GM23248 (cell line): ENCODE data around the gene FAM131C. TPM values are rescaled to one million over a fixed set of nuclear protein-coding genes. Genes with fewer than 3 reads are reported as not detected.

Source experiments
- DNase-seq: peaks from one replicate; pipeline ENCODE4 v3.0.0-alpha.2; 2015
- H2AFZ ChIP-seq: fragments of 200-600 bp; sonication (generic); 2 replicates; pipeline ENCODE4 v1.6.1; 2016; ENCODE audit warnings: antibody characterized with exemption
- H3F3A ChIP-seq: fragments of 200-600 bp; sonication (generic); 2 replicates; pipeline ENCODE4 v1.6.1; 2016; ENCODE audit warnings: mild to moderate bottlenecking, antibody characterized with exemption, mixed run types; ENCODE audit not compliant: insufficient read depth
- H3K27ac ChIP-seq: fragments of 200-600 bp; sonication (generic); 2 replicates; pipeline ENCODE4 v1.5.1; 2016; ENCODE audit warnings: mild to moderate bottlenecking
- H3K27me3 ChIP-seq: fragments of 200-600 bp; sonication (generic); replicated peaks from 2 replicates; pipeline ENCODE4 v1.6.1; 2016; ENCODE audit warnings: mild to moderate bottlenecking; ENCODE audit not compliant: insufficient read depth
- H3K36me3 ChIP-seq: fragments of 200-600 bp; sonication (generic); 2 replicates; pipeline ENCODE4 v1.6.1; 2016; ENCODE audit warnings: low read depth, mild to moderate bottlenecking
- H3K4me1 ChIP-seq: fragments of 200-600 bp; sonication (generic); 2 replicates; pipeline ENCODE4 v1.6.1; 2016; ENCODE audit warnings: mild to moderate bottlenecking; ENCODE audit not compliant: insufficient read depth
- H3K4me2 ChIP-seq: fragments of 200-600 bp; sonication (generic); one replicate; pipeline ENCODE4 v1.6.1; 2016; ENCODE audit warnings: mild to moderate bottlenecking; ENCODE audit not compliant: unreplicated experiment
- H3K4me3 ChIP-seq: fragments of 200-600 bp; sonication (generic); 2 replicates; pipeline ENCODE4 v1.5.1; 2016; ENCODE audit warnings: mild to moderate bottlenecking
- H3K79me2 ChIP-seq: fragments of 200-600 bp; sonication (generic); 2 replicates; pipeline ENCODE4 v1.6.1; 2016; ENCODE audit warnings: mild to moderate bottlenecking; ENCODE audit not compliant: insufficient read depth
- H3K9ac ChIP-seq: fragments of 200-600 bp; sonication (generic); 2 replicates; pipeline ENCODE4 v1.6.1; 2016; ENCODE audit warnings: mild to moderate bottlenecking
- H3K9me2 ChIP-seq: fragments of 200-600 bp; sonication (generic); 2 replicates; pipeline ENCODE4 v1.6.1; 2016; ENCODE audit warnings: mixed run types, mild to moderate bottlenecking, moderate library complexity; ENCODE audit not compliant: insufficient read depth
- H3K9me3 ChIP-seq: fragments of 200-600 bp; sonication (generic); one replicate; pipeline ENCODE4 v1.6.1; 2017; ENCODE audit warnings: low read depth
- H4K20me1 ChIP-seq: fragments of 200-600 bp; sonication (generic); 2 replicates; pipeline ENCODE4 v1.6.0; 2016; ENCODE audit not compliant: insufficient read depth
- EZH2 ChIP-seq: fragments of 200-600 bp; sonication (generic); IDR thresholded peaks from 2 replicates; pipeline ENCODE4 v1.6.1; 2018; ENCODE audit warnings: antibody characterized with exemption, mild to moderate bottlenecking; ENCODE audit not compliant: insufficient read depth, poor library complexity, severe bottlenecking
- EZH2phosphoT487 ChIP-seq: fragments of 200-600 bp; sonication (generic); IDR thresholded peaks from 2 replicates; pipeline ENCODE4 v1.6.1; 2018; ENCODE audit warnings: antibody characterized with exemption, moderate library complexity, mild to moderate bottlenecking, low read depth; ENCODE audit not compliant: insufficient read depth
- WGBS, 2 experiments: methylation state at CpG; one replicate each; pipeline ENCODE4 v1.1.6; 2015 to 2017; ENCODE audit warnings: low lambda C conversion rate in 2 of 2, low coverage in 1 of 2; ENCODE audit errors: missing lambda C conversion rate in 2 of 2; 5-methylcytosine and 5-hydroxymethylcytosine counted together
- in situ Hi-C: fragments of 300-500 bp; cut with MboI; formaldehyde crosslinking; loops from 2 replicates; pipeline ENCODE4 v1.15.0; 2020
- polyA plus RNA-seq: library from polyadenylated mRNA; unstranded; fragments of >200 nt; fragmentation: Nextera tagmentation; extraction: Ambion mirVana; gene quantifications from 2 replicates; pipeline ENCODE4 v1.2.1, GENCODE V29; 2016
- total RNA-seq: library from RNA; depleted of rRNA; stranded (reverse); fragments of >200 nt; shearing (Covaris generic); gene quantifications from 2 replicates; pipeline ENCODE4 v1.2.3, GENCODE V29; 2014

The FAM131C gene
- total and polyA plus RNA-seq, 2 experiments from 2014 or later = 0.97 to 1.3 TPM

- no peak for TF ChIP-seq EZH2phosphoT487
- TF ChIP-seq EZH2 = no peak
- no peaks in the 10 kb centered on the region for H4K20me1 ChIP-seq
- peaks cover 43% of the 10 kb centered on the region for H3K4me1 ChIP-seq
- peak; percentile 83 for DNase-seq
- no peaks in the 10 kb centered on the region for H3K27me3 ChIP-seq
- H3K9ac ChIP-seq = peak overlapping the region; percentile 79
- H3K9me2 ChIP-seq = no peaks in the 10 kb centered on the region
- 0 out of 2 replicates have a peak overlapping the region, but pooled peaks have one; percentile 24 for H2AFZ ChIP-seq
- no peaks in the 10 kb centered on the region for H3K79me2 ChIP-seq
- H3K9me3 ChIP-seq = no peaks in the 10 kb centered on the region
- no peaks in the 10 kb centered on the region for H3K36me3 ChIP-seq
- no peak overlapping the region for H3K4me3 ChIP-seq
- 3 to 17% methylated on average over 3 to 9 of the region's 9 CpGs for WGBS, 2 experiments
- in situ Hi-C loops = no loop called here
- peaks cover 12% of the 10 kb centered on the region for H3F3A ChIP-seq
- peak overlapping the region; percentile 45 for H3K4me2 ChIP-seq
- H3K27ac ChIP-seq = peak overlapping the region; percentile 82
Measured at GRCh38 chr1:16019644-16020277, 53.7 kb downstream of the FAM131C start.

- 71 to 75% methylated on average over 23 of the region's 23 CpGs for WGBS, 2 experiments
- peaks cover 12% of the 10 kb centered on the region for H3F3A ChIP-seq
Measured at GRCh38 chr1:16018749-16019643, 54.5 kb downstream of the FAM131C start.

GRCh38 chr1:16018308-16018707 lies 55.1 kb downstream of the FAM131C start:
- H3K4me3 ChIP-seq = peak overlapping the region; percentile 30; the same call in 1 of the 2 replicates
- no peak for TF ChIP-seq EZH2phosphoT487
- no peak for TF ChIP-seq EZH2
- no peaks in the 10 kb centered on the region for H3K36me3 ChIP-seq
- 31 to 49% methylated on average over 4 of the region's 4 CpGs for WGBS, 2 experiments
- peaks cover 12% of the 10 kb centered on the region for H3F3A ChIP-seq
- peak; percentile 34 for DNase-seq
- no peaks in the 10 kb centered on the region for H3K27me3 ChIP-seq
- H2AFZ ChIP-seq = peak overlapping the region; percentile 83
- no peaks in the 10 kb centered on the region for H4K20me1 ChIP-seq
- in situ Hi-C loops = no loop called here
- H3K9ac ChIP-seq = peak overlapping the region; percentile 79
- H3K4me1 ChIP-seq = peaks cover 48% of the 10 kb centered on the region
- H3K9me3 ChIP-seq = no peaks in the 10 kb centered on the region
- H3K27ac ChIP-seq = peak overlapping the region; percentile 82
- no peaks in the 10 kb centered on the region for H3K79me2 ChIP-seq
- H3K9me2 ChIP-seq = no peaks in the 10 kb centered on the region
- H3K4me2 ChIP-seq = peak overlapping the region; percentile 64

More at GRCh38 chr1:16018749-16019643, 54.5 kb downstream of the FAM131C start:
- Histone ChIP-seq H3K9me3 (no peaks in the 10 kb centered on the region), H3K36me3 (no peaks in the 10 kb centered on the region), H3K79me2 (no peaks in the 10 kb centered on the region), H3K9ac (peak overlapping the region; percentile 79), H3K4me1 (peaks cover 43% of the 10 kb centered on the region), H3K27me3 (no peaks in the 10 kb centered on the region), H3K9me2 (no peaks in the 10 kb centered on the region), H3K27ac (peak overlapping the region; percentile 82), H3K4me3 (no peak overlapping the region), H3K4me2 (peak overlapping the region; percentile 64), H4K20me1 (no peaks in the 10 kb centered on the region), H2AFZ (peak overlapping the region; percentile 83; the same call in 1 of the 2 replicates)
- DNase-seq = peak; percentile 21
- TF ChIP-seq EZH2 (no peak), EZH2phosphoT487 (no peak)
- in situ Hi-C loops = no loop called here

GRCh38 chr1:16017461-16018303 lies 55.8 kb downstream of the FAM131C start, which contains the start of gene HSPB7:
Gene HSPB7, minus strand, starts transcription at chr1:16018043. Its CDS starts 80 bp downstream, at chr1:16017963.
- Histone ChIP-seq H3K9me2 (no peaks in the 10 kb centered on the region), H3K79me2 (no peaks in the 10 kb centered on the region), H3K4me1 (peaks cover 55% of the 10 kb centered on the region), H3K36me3 (no peaks in the 10 kb centered on the region), H3K9ac (peak within 1 kb of the TSS; percentile 79), H3K27me3 (no peaks in the 10 kb centered on the region), H3K4me3 (peak within 1 kb of the TSS; percentile 52), H3K9me3 (no peaks in the 10 kb centered on the region), H3K4me2 (peak within 1 kb of the TSS; percentile 64), H3F3A (peaks cover 12% of the 10 kb centered on the region), H4K20me1 (no peaks in the 10 kb centered on the region), H3K27ac (peak within 1 kb of the TSS; percentile 82), H2AFZ (peak within 1 kb of the TSS; percentile 83)
- peak; percentile 93 for DNase-seq
- 7 to 8% methylated on average over 35 to 37 of the region's 37 CpGs for WGBS, 2 experiments
- TF ChIP-seq EZH2 = no peak
- no peak for TF ChIP-seq EZH2phosphoT487
- in situ Hi-C loops = no loop called here
